GM23338 (cell line): ENCODE results near the gene PTPRS. TPM values are rescaled to one million over a fixed set of nuclear protein-coding genes. Genes with fewer than 3 reads are reported as not detected.

ENCODE experiments used
- ATAC-seq: fragments of 200-7000 bp; cut with Tn5 transposase; 3 replicates; pipeline ENCODE4 v1.9.1; 2020
- DNase-seq: peaks from one replicate; pipeline ENCODE4 v3.0.0-alpha.2; 2015; ENCODE audit warnings: low spot score
- H2AFZ ChIP-seq: fragments of 200-600 bp; sonication (generic); 2 replicates; pipeline ENCODE4 v1.8.0; 2016; ENCODE audit warnings: antibody characterized with exemption, mild to moderate bottlenecking, moderate library complexity
- H3F3A ChIP-seq: fragments of 200-600 bp; sonication (generic); replicated peaks from 2 replicates; pipeline ENCODE4 v1.8.0; 2017; ENCODE audit warnings: antibody characterized with exemption, mixed run types, low read depth
- H3K27ac ChIP-seq: fragments of 200-600 bp; sonication (generic); 2 replicates; pipeline ENCODE4 v1.6.1; 2016; ENCODE audit warnings: low read depth
- H3K27me3 ChIP-seq: fragments of 200-600 bp; sonication (generic); 2 replicates; pipeline ENCODE4 v1.8.0; 2016; ENCODE audit warnings: mild to moderate bottlenecking, mixed run types, moderate library complexity; ENCODE audit not compliant: insufficient read depth
- H3K36me3 ChIP-seq: fragments of 200-600 bp; sonication (generic); 2 replicates; pipeline ENCODE4 v1.8.0; 2016; ENCODE audit warnings: mild to moderate bottlenecking; ENCODE audit not compliant: insufficient read depth
- H3K4me1 ChIP-seq: fragments of 200-600 bp; sonication (generic); 2 replicates; pipeline ENCODE4 v1.8.0; 2016; ENCODE audit warnings: mild to moderate bottlenecking, moderate library complexity; ENCODE audit not compliant: insufficient read depth
- H3K4me2 ChIP-seq: fragments of 200-600 bp; sonication (generic); 2 replicates; pipeline ENCODE4 v1.7.1; 2017; ENCODE audit warnings: mixed run types
- H3K4me3 ChIP-seq: fragments of 200-600 bp; sonication (generic); 2 replicates; pipeline ENCODE4 v1.6.1; 2016; ENCODE audit warnings: mixed run types
- H3K79me2 ChIP-seq: fragments of 200-600 bp; sonication (generic); replicated peaks from 2 replicates; pipeline ENCODE4 v1.8.0; 2017; ENCODE audit warnings: mild to moderate bottlenecking; ENCODE audit not compliant: insufficient read depth
- H3K9me2 ChIP-seq: fragments of 200-600 bp; sonication (generic); 2 replicates; pipeline ENCODE4 v1.8.0; 2017; ENCODE audit not compliant: insufficient read depth
- H4K20me1 ChIP-seq: fragments of 200-600 bp; sonication (generic); replicated peaks from 2 replicates; pipeline ENCODE4 v1.8.0; 2017; ENCODE audit warnings: mild to moderate bottlenecking; ENCODE audit not compliant: insufficient read depth
- H3K27ac Mint-ChIP-seq: 2 replicates; pipeline ENCODE4 v1.8.0; 2020; ENCODE audit warnings: inconsistent platforms, mild to moderate bottlenecking, moderate library complexity, mixed read lengths
- H3K27me3 Mint-ChIP-seq: 3 replicates; pipeline ENCODE4 v1.8.0; 2022; ENCODE audit warnings: low read depth, mild to moderate bottlenecking, moderate library complexity, mixed read lengths, inconsistent platforms; ENCODE audit not compliant: insufficient read depth, poor library complexity
- H3K36me3 Mint-ChIP-seq: 3 replicates; pipeline ENCODE4 v1.8.0; 2021; ENCODE audit warnings: low read depth, mild to moderate bottlenecking, inconsistent platforms, moderate library complexity, mixed read lengths
- H3K4me1 Mint-ChIP-seq: 3 replicates; pipeline ENCODE4 v1.8.0; 2020; ENCODE audit warnings: mild to moderate bottlenecking, inconsistent platforms, mixed read lengths
- H3K4me3 Mint-ChIP-seq: 3 replicates; pipeline ENCODE4 v1.8.0; 2021; ENCODE audit warnings: moderate library complexity, mild to moderate bottlenecking, inconsistent platforms, mixed read lengths
- H3K9me3 Mint-ChIP-seq: 3 replicates; pipeline ENCODE4 v1.8.0; 2020; ENCODE audit warnings: moderate library complexity, mild to moderate bottlenecking, inconsistent platforms, mixed read lengths
- EZH2 ChIP-seq: fragments of 200-600 bp; sonication (generic); IDR thresholded peaks from one replicate; pipeline ENCODE4 v1.8.0; 2017; ENCODE audit warnings: antibody characterized with exemption, mild to moderate bottlenecking, low read depth; ENCODE audit not compliant: unreplicated experiment
- EZH2phosphoT487 ChIP-seq: fragments of 200-600 bp; sonication (generic); IDR thresholded peaks from one replicate; pipeline ENCODE4 v1.8.1; 2018; ENCODE audit warnings: antibody characterized with exemption; ENCODE audit not compliant: unreplicated experiment
- polyA plus RNA-seq: library from polyadenylated mRNA; unstranded; fragments of >200 nt; fragmentation: Nextera tagmentation; extraction: Ambion mirVana; gene quantifications from 2 replicates; pipeline ENCODE4 v1.2.1, GENCODE V29; 2016
- total RNA-seq: library from RNA; depleted of rRNA; stranded (reverse); fragments of >200 nt; shearing (Covaris generic); gene quantifications from 2 replicates; pipeline ENCODE4 v1.2.3, GENCODE V29; 2014
- TF ChIP-seq, protein P1 (sequence below), 2 experiments: fragments of 200-600 bp in 1 of 2; sonication (generic) in 1 of 2; conservative IDR thresholded peaks; 2 replicates each; pipeline versions ENCODE4 v1.5.1 to v1.6.1; 2016 to 2017; ENCODE audit warnings: antibody characterized with exemption in 2 of 2, low read depth in 2 of 2, mild to moderate bottlenecking in 2 of 2, moderate library complexity in 1 of 2
- TF ChIP-seq, protein P2 (sequence below): fragments of 250-450 bp; sonication (Bioruptor Pico); IDR thresholded peaks from 2 replicates; pipeline ENCODE4 v1.5.0; 2020; ENCODE audit warnings: mild to moderate bottlenecking, moderate library complexity
- TF ChIP-seq, protein P3 (sequence below): IDR thresholded peaks from one replicate; pipeline ENCODE4 v1.6.1; 2018; ENCODE audit warnings: antibody characterized with exemption; ENCODE audit not compliant: unreplicated experiment

PTPRS gene
- total and polyA plus RNA-seq, 2 experiments from 2014 or later, result 20.7 to 290 TPM

DNA sequence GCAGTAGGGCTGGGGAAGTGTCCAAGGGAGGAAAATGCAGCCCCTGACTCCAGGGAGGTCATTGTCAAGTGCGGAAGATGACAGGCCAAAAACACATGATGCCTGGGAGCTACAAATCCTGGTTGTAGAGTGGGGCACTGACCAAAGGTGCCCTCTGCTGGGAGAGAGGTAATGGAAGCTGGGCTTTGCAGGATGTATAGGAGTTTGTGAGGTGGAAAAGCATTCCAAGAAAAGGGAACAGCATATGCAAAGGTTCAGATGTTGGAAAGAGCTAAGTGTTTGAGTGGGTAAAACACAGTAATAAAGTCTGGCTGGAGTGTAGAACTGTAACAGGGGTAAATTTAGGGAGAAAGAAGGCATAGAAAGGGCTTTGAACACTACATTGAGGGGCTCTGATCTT lies 46.9 kb upstream of the PTPRS start:
- H3K27ac Mint-ChIP-seq, result no peak overlapping the region
- no peaks in the 10 kb centered on the region; the same call in 1 of the 2 replicates for H3K36me3 ChIP-seq
- no peaks in the 10 kb centered on the region for H3K27me3 ChIP-seq
- H3K4me3 ChIP-seq, result no peak overlapping the region
- no peaks in the 10 kb centered on the region for H3K4me1 ChIP-seq
- DNase-seq (no peak), ATAC-seq (no peak)
- no peaks in the 10 kb centered on the region for H4K20me1 ChIP-seq
- no peaks in the 10 kb centered on the region for H3K9me2 ChIP-seq
- no peak overlapping the region for H3K4me3 Mint-ChIP-seq
- no peak overlapping the region for H3K27ac ChIP-seq
- no peaks in the 10 kb centered on the region for H3K79me2 ChIP-seq
- peaks cover 17% of the 10 kb centered on the region for H3K36me3 Mint-ChIP-seq
- H2AFZ ChIP-seq, result no peak overlapping the region
- H3K4me1 Mint-ChIP-seq, result no peaks in the 10 kb centered on the region; the same call in 2 of the 3 replicates
- TF ChIP-seq, protein P1, sequence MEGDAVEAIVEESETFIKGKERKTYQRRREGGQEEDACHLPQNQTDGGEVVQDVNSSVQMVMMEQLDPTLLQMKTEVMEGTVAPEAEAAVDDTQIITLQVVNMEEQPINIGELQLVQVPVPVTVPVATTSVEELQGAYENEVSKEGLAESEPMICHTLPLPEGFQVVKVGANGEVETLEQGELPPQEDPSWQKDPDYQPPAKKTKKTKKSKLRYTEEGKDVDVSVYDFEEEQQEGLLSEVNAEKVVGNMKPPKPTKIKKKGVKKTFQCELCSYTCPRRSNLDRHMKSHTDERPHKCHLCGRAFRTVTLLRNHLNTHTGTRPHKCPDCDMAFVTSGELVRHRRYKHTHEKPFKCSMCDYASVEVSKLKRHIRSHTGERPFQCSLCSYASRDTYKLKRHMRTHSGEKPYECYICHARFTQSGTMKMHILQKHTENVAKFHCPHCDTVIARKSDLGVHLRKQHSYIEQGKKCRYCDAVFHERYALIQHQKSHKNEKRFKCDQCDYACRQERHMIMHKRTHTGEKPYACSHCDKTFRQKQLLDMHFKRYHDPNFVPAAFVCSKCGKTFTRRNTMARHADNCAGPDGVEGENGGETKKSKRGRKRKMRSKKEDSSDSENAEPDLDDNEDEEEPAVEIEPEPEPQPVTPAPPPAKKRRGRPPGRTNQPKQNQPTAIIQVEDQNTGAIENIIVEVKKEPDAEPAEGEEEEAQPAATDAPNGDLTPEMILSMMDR (conservative IDR thresholded peaks at IDR 0.05; ENCODE audit: low read depth in 2 of 2), result 0 out of 4 replicates have a peak, but pooled peaks of 1 of the 2 experiments have one; percentile 7
- TF ChIP-seq, protein P2, sequence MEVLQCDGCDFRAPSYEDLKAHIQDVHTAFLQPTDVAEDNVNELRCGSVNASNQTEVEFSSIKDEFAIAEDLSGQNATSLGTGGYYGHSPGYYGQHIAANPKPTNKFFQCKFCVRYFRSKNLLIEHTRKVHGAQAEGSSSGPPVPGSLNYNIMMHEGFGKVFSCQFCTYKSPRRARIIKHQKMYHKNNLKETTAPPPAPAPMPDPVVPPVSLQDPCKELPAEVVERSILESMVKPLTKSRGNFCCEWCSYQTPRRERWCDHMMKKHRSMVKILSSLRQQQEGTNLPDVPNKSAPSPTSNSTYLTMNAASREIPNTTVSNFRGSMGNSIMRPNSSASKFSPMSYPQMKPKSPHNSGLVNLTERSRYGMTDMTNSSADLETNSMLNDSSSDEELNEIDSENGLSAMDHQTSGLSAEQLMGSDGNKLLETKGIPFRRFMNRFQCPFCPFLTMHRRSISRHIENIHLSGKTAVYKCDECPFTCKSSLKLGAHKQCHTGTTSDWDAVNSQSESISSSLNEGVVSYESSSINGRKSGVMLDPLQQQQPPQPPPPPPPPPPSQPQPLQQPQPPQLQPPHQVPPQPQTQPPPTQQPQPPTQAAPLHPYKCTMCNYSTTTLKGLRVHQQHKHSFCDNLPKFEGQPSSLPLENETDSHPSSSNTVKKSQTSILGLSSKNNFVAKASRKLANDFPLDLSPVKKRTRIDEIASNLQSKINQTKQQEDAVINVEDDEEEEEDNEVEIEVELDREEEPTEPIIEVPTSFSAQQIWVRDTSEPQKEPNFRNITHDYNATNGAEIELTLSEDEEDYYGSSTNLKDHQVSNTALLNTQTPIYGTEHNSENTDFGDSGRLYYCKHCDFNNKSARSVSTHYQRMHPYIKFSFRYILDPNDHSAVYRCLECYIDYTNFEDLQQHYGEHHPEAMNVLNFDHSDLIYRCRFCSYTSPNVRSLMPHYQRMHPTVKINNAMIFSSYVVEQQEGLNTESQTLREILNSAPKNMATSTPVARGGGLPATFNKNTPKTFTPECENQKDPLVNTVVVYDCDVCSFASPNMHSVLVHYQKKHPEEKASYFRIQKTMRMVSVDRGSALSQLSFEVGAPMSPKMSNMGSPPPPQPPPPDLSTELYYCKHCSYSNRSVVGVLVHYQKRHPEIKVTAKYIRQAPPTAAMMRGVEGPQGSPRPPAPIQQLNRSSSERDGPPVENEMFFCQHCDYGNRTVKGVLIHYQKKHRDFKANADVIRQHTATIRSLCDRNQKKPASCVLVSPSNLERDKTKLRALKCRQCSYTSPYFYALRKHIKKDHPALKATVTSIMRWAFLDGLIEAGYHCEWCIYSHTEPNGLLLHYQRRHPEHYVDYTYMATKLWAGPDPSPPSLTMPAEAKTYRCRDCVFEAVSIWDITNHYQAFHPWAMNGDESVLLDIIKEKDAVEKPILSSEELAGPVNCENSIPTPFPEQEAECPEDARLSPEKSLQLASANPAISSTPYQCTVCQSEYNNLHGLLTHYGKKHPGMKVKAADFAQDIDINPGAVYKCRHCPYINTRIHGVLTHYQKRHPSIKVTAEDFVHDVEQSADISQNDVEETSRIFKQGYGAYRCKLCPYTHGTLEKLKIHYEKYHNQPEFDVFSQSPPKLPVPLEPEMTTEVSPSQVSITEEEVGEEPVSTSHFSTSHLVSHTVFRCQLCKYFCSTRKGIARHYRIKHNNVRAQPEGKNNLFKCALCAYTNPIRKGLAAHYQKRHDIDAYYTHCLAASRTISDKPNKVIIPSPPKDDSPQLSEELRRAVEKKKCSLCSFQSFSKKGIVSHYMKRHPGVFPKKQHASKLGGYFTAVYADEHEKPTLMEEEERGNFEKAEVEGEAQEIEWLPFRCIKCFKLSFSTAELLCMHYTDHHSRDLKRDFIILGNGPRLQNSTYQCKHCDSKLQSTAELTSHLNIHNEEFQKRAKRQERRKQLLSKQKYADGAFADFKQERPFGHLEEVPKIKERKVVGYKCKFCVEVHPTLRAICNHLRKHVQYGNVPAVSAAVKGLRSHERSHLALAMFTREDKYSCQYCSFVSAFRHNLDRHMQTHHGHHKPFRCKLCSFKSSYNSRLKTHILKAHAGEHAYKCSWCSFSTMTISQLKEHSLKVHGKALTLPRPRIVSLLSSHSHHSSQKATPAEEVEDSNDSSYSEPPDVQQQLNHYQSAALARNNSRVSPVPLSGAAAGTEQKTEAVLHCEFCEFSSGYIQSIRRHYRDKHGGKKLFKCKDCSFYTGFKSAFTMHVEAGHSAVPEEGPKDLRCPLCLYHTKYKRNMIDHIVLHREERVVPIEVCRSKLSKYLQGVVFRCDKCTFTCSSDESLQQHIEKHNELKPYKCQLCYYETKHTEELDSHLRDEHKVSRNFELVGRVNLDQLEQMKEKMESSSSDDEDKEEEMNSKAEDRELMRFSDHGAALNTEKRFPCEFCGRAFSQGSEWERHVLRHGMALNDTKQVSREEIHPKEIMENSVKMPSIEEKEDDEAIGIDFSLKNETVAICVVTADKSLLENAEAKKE, result no peak
- TF ChIP-seq EZH2phosphoT487, result no peak
- peaks cover 17% of the 10 kb centered on the region for H3K27me3 Mint-ChIP-seq
- H3F3A ChIP-seq, result no peaks in the 10 kb centered on the region
- peaks cover 38% of the 10 kb centered on the region for H3K9me3 Mint-ChIP-seq
- H3K4me2 ChIP-seq, result no peak overlapping the region

DNA sequence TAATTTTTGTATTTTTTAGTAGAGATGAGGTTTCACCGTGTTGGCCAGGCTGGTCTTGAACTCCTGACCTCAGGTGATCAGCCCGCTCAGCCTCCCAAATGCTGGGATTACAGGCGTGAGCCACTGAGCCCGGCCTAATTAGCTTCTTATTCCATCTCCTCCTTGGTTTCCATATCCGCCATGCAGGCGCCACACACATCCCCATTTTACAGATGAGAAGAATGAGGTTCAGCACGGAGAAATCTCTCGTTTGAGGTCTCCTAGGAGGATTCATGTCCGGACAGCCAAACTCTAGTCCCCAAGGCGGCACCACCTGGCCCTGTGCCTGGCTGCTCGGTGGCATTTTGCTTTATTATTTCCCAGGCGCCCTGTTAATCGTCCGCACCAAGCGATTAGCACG lies 46.2 kb upstream of the PTPRS start:
- DNase-seq (no peak), ATAC-seq (no peak)
- Histone ChIP-seq H3K4me1 (no peaks in the 10 kb centered on the region), H4K20me1 (no peaks in the 10 kb centered on the region), H3K36me3 (no peaks in the 10 kb centered on the region; the same call in 1 of the 2 replicates), H3K9me2 (no peaks in the 10 kb centered on the region), H3F3A (no peaks in the 10 kb centered on the region), H3K4me2 (no peak overlapping the region), H3K27me3 (no peaks in the 10 kb centered on the region), H3K27ac (no peak overlapping the region), H3K4me3 (no peak overlapping the region), H3K79me2 (no peaks in the 10 kb centered on the region), H2AFZ (no peak overlapping the region)
- H3K4me1 Mint-ChIP-seq, result no peaks in the 10 kb centered on the region; the same call in 2 of the 3 replicates
- no peak overlapping the region for H3K27ac Mint-ChIP-seq
- peaks cover 45% of the 10 kb centered on the region for H3K9me3 Mint-ChIP-seq
- H3K4me3 Mint-ChIP-seq, result no peak overlapping the region
- H3K27me3 Mint-ChIP-seq, result peaks cover 19% of the 10 kb centered on the region
- peaks cover 20% of the 10 kb centered on the region for H3K36me3 Mint-ChIP-seq
- TF ChIP-seq, protein P1 (conservative IDR thresholded peaks at IDR 0.05; ENCODE audit: low read depth in 2 of 2), result no peak
- TF ChIP-seq EZH2, result no peak
- TF ChIP-seq, protein P3, sequence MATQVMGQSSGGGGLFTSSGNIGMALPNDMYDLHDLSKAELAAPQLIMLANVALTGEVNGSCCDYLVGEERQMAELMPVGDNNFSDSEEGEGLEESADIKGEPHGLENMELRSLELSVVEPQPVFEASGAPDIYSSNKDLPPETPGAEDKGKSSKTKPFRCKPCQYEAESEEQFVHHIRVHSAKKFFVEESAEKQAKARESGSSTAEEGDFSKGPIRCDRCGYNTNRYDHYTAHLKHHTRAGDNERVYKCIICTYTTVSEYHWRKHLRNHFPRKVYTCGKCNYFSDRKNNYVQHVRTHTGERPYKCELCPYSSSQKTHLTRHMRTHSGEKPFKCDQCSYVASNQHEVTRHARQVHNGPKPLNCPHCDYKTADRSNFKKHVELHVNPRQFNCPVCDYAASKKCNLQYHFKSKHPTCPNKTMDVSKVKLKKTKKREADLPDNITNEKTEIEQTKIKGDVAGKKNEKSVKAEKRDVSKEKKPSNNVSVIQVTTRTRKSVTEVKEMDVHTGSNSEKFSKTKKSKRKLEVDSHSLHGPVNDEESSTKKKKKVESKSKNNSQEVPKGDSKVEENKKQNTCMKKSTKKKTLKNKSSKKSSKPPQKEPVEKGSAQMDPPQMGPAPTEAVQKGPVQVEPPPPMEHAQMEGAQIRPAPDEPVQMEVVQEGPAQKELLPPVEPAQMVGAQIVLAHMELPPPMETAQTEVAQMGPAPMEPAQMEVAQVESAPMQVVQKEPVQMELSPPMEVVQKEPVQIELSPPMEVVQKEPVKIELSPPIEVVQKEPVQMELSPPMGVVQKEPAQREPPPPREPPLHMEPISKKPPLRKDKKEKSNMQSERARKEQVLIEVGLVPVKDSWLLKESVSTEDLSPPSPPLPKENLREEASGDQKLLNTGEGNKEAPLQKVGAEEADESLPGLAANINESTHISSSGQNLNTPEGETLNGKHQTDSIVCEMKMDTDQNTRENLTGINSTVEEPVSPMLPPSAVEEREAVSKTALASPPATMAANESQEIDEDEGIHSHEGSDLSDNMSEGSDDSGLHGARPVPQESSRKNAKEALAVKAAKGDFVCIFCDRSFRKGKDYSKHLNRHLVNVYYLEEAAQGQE, result no peak
